Neural progenitor cell (in vitro differentiated cells): ENCODE measurements around the gene KDM4B. TPM values are rescaled to one million over a fixed set of nuclear protein-coding genes. Genes with fewer than 3 reads are reported as not detected.

ENCODE experiments used
- DNase-seq: peaks from one replicate; pipeline ENCODE4 v3.0.0-alpha.2; 2016; ENCODE audit warnings: low spot score
- H2AFZ ChIP-seq: fragments of 200-600 bp; sonication (generic); replicated peaks from 2 replicates; pipeline ENCODE4 v1.6.1; 2016; ENCODE audit warnings: antibody characterized with exemption
- H3F3A ChIP-seq: fragments of 200-600 bp; sonication (generic); 2 replicates; pipeline ENCODE4 v1.6.1; 2016; ENCODE audit warnings: antibody characterized with exemption, low read depth
- H3K27ac ChIP-seq: fragments of 200-600 bp; sonication (generic); 2 replicates; pipeline ENCODE4 v1.5.1; 2016; ENCODE audit warnings: mild to moderate bottlenecking
- H3K27me3 ChIP-seq: fragments of 200-600 bp; sonication (generic); 2 replicates; pipeline ENCODE4 v1.6.1; 2016; ENCODE audit warnings: mild to moderate bottlenecking, moderate library complexity
- H3K36me3 ChIP-seq: fragments of 200-600 bp; sonication (generic); 2 replicates; pipeline ENCODE4 v1.5.1; 2016
- H3K4me1 ChIP-seq: fragments of 200-600 bp; sonication (generic); 2 replicates; pipeline ENCODE4 v1.6.1; 2016; ENCODE audit warnings: mixed run types
- H3K4me2 ChIP-seq: fragments of 200-600 bp; sonication (generic); 2 replicates; pipeline ENCODE4 v1.6.1; 2016
- H3K4me3 ChIP-seq: fragments of 200-600 bp; sonication (generic); 2 replicates; pipeline ENCODE4 v1.5.1; 2016
- H3K79me2 ChIP-seq: fragments of 200-600 bp; sonication (generic); 2 replicates; pipeline ENCODE4 v1.6.1; 2016; ENCODE audit warnings: low read depth
- H3K9ac ChIP-seq: fragments of 200-600 bp; sonication (generic); 2 replicates; pipeline ENCODE4 v1.6.1; 2016
- H3K9me3 ChIP-seq: fragments of 200-600 bp; sonication (generic); 2 replicates; pipeline ENCODE4 v1.5.1; 2016; ENCODE audit warnings: low read depth
- H4K20me1 ChIP-seq: fragments of 200-600 bp; sonication (generic); 2 replicates; pipeline ENCODE4 v1.6.1; 2016; ENCODE audit warnings: low read depth
- H3K27ac Mint-ChIP-seq: 3 replicates; pipeline ENCODE4 v1.8.0; 2021; ENCODE audit warnings: mixed read lengths
- H3K27me3 Mint-ChIP-seq: 2 replicates; pipeline ENCODE4 v1.8.0; 2022; ENCODE audit warnings: low read depth, mild to moderate bottlenecking, inconsistent platforms, moderate library complexity, mixed read lengths; ENCODE audit not compliant: insufficient read depth
- H3K36me3 Mint-ChIP-seq: 3 replicates; pipeline ENCODE4 v1.8.0; 2021; ENCODE audit warnings: mixed read lengths
- H3K4me1 Mint-ChIP-seq: 3 replicates; pipeline ENCODE4 v1.8.0; 2021; ENCODE audit warnings: mixed read lengths
- H3K4me3 Mint-ChIP-seq: 3 replicates; pipeline ENCODE4 v1.8.0; 2021; ENCODE audit warnings: mild to moderate bottlenecking, moderate library complexity, mixed read lengths
- H3K9me3 Mint-ChIP-seq: 3 replicates; pipeline ENCODE4 v1.8.0; 2020; ENCODE audit warnings: mixed read lengths
- EZH2 ChIP-seq: fragments of 200-600 bp; sonication (generic); IDR thresholded peaks from 2 replicates; pipeline ENCODE4 v1.6.1; 2017; ENCODE audit warnings: antibody characterized with exemption, mild to moderate bottlenecking, moderate library complexity
- EZH2phosphoT487 ChIP-seq: fragments of 200-600 bp; sonication (generic); IDR thresholded peaks from 2 replicates; pipeline ENCODE4 v1.6.1; 2017; ENCODE audit warnings: antibody characterized with exemption
- total RNA-seq: library from RNA; depleted of rRNA; stranded (reverse); fragments of >200 nt; gene quantifications from 2 replicates; pipeline ENCODE4 v1.2.3, GENCODE V29; 2015; ENCODE audit warnings: low replicate concordance
- TF ChIP-seq, protein P1 (sequence below): fragments of 200-600 bp; sonication (generic); IDR thresholded peaks from 2 replicates; pipeline ENCODE4 v1.5.1; 2017; ENCODE audit warnings: antibody characterized with exemption, mild to moderate bottlenecking

The KDM4B gene
- total RNA-seq, 1 donor from 2014 or later = 16.0 TPM

DNA sequence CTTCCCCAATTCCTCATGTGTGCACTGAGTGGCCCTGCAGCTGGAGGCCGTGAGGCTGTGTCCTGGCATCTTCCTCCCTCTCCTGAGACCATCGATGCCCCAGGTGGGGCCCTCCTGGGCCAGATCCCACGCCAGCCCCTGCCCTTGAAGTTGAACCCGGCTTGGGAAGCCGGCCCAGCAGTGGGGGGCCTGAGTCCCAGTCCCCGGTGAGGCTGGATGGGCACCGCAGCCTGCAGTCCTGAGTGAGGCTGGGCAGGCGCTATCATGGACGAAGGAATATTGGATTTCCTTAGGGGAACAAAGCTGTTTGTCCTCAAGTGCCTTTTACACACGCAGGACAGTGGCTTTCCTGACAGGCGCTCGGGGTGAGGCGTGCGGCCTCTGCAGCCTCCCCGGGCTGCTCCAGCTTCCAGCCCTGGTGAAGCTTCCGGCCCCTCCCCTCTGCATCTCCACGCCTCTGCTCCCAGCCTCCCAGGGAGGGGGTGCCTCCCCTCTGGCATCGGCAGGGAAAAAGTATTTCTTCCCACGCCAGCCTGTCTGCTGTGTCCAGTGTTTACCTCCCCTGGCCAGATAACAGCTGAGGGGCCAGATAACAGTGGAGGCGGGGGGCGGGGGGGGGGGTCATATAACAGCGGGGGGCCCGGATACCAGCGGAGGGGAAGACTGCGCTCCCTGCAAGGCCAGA lies 159.5 kb downstream of the KDM4B start:
- Histone ChIP-seq H3K79me2 (no peaks in the 10 kb centered on the region), H4K20me1 (peaks cover 11% of the 10 kb centered on the region), H3K4me3 (no peak overlapping the region), H3K4me1 (peaks cover 60% of the 10 kb centered on the region), H3F3A (peaks cover 33% of the 10 kb centered on the region), H2AFZ (no peak overlapping the region), H3K27me3 (no peaks in the 10 kb centered on the region), H3K36me3 (no peaks in the 10 kb centered on the region), H3K27ac (peak overlapping the region; percentile 63), H3K9me3 (no peaks in the 10 kb centered on the region), H3K4me2 (peak overlapping the region; percentile 8), H3K9ac (no peak overlapping the region)
- TF ChIP-seq EZH2phosphoT487 (no peak), EZH2 (no peak)
- TF ChIP-seq, protein P1, sequence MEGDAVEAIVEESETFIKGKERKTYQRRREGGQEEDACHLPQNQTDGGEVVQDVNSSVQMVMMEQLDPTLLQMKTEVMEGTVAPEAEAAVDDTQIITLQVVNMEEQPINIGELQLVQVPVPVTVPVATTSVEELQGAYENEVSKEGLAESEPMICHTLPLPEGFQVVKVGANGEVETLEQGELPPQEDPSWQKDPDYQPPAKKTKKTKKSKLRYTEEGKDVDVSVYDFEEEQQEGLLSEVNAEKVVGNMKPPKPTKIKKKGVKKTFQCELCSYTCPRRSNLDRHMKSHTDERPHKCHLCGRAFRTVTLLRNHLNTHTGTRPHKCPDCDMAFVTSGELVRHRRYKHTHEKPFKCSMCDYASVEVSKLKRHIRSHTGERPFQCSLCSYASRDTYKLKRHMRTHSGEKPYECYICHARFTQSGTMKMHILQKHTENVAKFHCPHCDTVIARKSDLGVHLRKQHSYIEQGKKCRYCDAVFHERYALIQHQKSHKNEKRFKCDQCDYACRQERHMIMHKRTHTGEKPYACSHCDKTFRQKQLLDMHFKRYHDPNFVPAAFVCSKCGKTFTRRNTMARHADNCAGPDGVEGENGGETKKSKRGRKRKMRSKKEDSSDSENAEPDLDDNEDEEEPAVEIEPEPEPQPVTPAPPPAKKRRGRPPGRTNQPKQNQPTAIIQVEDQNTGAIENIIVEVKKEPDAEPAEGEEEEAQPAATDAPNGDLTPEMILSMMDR = no peak
- Mint-ChIP-seq H3K27ac (no peak overlapping the region), H3K27me3 (peaks cover 10% of the 10 kb centered on the region), H3K4me3 (no peak overlapping the region), H3K4me1 (peaks cover 51% of the 10 kb centered on the region), H3K36me3 (no peaks in the 10 kb centered on the region), H3K9me3 (no peaks in the 10 kb centered on the region)
- DNase-seq = peak; percentile 59

DNA sequence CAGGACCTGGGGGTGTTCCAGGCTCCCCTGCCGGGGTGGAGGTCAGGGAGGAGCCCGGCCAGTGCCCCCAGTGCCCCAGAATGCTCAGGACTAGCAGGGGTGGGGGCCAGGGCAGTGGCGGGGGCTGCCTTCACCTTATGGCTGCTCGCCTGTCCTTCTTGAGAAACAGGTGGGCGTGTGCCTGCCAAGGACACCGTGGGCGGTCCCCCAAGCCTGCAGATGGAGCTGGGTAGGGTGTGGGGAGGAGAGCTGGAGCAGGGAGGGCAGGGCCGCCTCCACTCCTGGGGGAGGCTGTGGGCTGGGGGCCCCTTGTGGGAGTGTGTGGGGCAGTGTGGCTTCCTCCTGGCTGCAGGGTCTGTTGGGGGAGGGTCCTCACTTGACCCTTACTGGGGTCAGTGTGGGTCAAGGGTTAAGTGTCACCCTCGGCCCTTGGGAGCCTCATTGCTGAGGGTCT lies 160.1 kb downstream of the KDM4B start:
- Histone ChIP-seq H3K9ac (no peak overlapping the region), H3K27ac (no peak overlapping the region), H3K27me3 (no peaks in the 10 kb centered on the region), H3K4me2 (no peak overlapping the region), H3K9me3 (no peaks in the 10 kb centered on the region), H3K4me3 (no peak overlapping the region), H3K4me1 (peaks cover 60% of the 10 kb centered on the region), H3F3A (peaks cover 33% of the 10 kb centered on the region), H4K20me1 (peaks cover 9% of the 10 kb centered on the region), H2AFZ (no peak overlapping the region), H3K79me2 (no peaks in the 10 kb centered on the region), H3K36me3 (no peaks in the 10 kb centered on the region)
- H3K27ac Mint-ChIP-seq = no peak overlapping the region
- TF ChIP-seq, protein P1 = no peak
- TF ChIP-seq EZH2 (no peak), EZH2phosphoT487 (no peak)
- no peak overlapping the region for H3K4me3 Mint-ChIP-seq
- no peaks in the 10 kb centered on the region for H3K9me3 Mint-ChIP-seq
- H3K27me3 Mint-ChIP-seq = peaks cover 8% of the 10 kb centered on the region
- peaks cover 48% of the 10 kb centered on the region for H3K4me1 Mint-ChIP-seq
- H3K36me3 Mint-ChIP-seq = no peaks in the 10 kb centered on the region
- no peak for DNase-seq

DNA sequence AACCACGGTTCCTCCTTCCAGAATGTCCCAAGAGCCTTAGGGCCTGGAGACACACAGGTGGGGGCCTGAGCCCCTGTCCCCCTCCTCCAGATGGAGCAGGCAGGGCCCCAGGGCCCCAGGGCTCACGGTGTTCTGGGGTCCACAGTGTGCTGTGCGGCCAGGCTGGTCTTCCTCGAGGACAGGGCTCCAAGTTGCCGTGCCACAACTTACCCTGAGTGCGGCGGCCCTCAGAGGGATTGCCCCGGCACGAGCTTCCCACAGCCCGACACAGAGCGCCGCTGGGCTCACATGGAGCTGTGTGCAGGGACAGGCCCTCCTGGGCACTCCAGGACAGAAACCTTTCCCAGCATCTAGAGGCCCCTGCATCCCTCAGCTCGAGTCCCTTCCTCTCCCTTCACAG lies 160.8 kb downstream of the KDM4B start:
- no peaks in the 10 kb centered on the region for H3K79me2 ChIP-seq
- peak overlapping the region; percentile 46 for H3K27ac ChIP-seq
- H3K36me3 ChIP-seq = no peaks in the 10 kb centered on the region
- H3K9me3 Mint-ChIP-seq = no peaks in the 10 kb centered on the region
- no peak for DNase-seq
- H2AFZ ChIP-seq = no peak overlapping the region
- no peaks in the 10 kb centered on the region for H3K27me3 ChIP-seq
- TF ChIP-seq EZH2phosphoT487 (no peak), EZH2 (no peak)
- TF ChIP-seq, protein P1 = no peak
- H3K36me3 Mint-ChIP-seq = no peaks in the 10 kb centered on the region
- peaks cover 7% of the 10 kb centered on the region for H4K20me1 ChIP-seq
- peaks cover 63% of the 10 kb centered on the region for H3K4me1 ChIP-seq
- H3K9ac ChIP-seq = no peak overlapping the region
- H3K27ac Mint-ChIP-seq = peak overlapping the region; percentile 90
- no peak overlapping the region for H3K4me2 ChIP-seq
- H3K9me3 ChIP-seq = no peaks in the 10 kb centered on the region
- peak overlapping the region; percentile 66 for H3K4me3 Mint-ChIP-seq
- peaks cover 6% of the 10 kb centered on the region for H3K27me3 Mint-ChIP-seq
- peaks cover 33% of the 10 kb centered on the region for H3F3A ChIP-seq
- H3K4me3 ChIP-seq = no peak overlapping the region
- H3K4me1 Mint-ChIP-seq = peaks cover 52% of the 10 kb centered on the region
